SK-N-SH (cell line): ENCODE measurements around the gene PRIM2. TPM values are rescaled to one million over a fixed set of nuclear protein-coding genes. Genes with fewer than 3 reads are reported as not detected.
"Not testable (repeated sequence)": the region's sequence is repeated elsewhere in the genome, so short reads cannot be mapped to it uniquely, and the experiment has no call there.

Experiments used
- CTCF ChIA-PET: fragments of 300-600, 350-600 bp; formaldehyde crosslinking; extraction: SDS; loops from one replicate; lab custom pipeline; 2021; lab: Yijun Ruan, JAX
- POLR2A ChIA-PET: fragments of 350-600 bp; sonication (Branson Sonifier 250); formaldehyde crosslinking; extraction: SDS; loops from one replicate; lab custom pipeline; 2020; ENCODE audit warnings: antibody characterized with exemption, inconsistent platforms; lab: Yijun Ruan, JAX
- DNase-seq: peaks from one replicate; pipeline ENCODE4 v3.0.0; 2012
- H2AFZ ChIP-seq: fragments of 200-600 bp; sonication (generic); 2 replicates; pipeline ENCODE4 v1.8.1; 2016; ENCODE audit warnings: antibody characterized with exemption, mild to moderate bottlenecking, low read depth
- H3F3A ChIP-seq: fragments of 200-600 bp; sonication (generic); replicated peaks from 2 replicates; pipeline ENCODE3; 2016; ENCODE audit warnings: antibody characterized with exemption, mild to moderate bottlenecking; ENCODE audit not compliant: insufficient read depth
- H3K27ac ChIP-seq, 2 experiments: fragments of 200-500 bp in 1 of 2; fragments of 200-600 bp in 1 of 2; sonication (Bioruptor generic) in 1 of 2; sonication (generic), shearing (Covaris generic) in 1 of 2; 2 replicates each; pipeline versions ENCODE4 v1.5.1 to v1.6.1; 2014 to 2016; ENCODE audit warnings: low read depth in 2 of 2, inconsistent platforms in 1 of 2, low read length in 1 of 2, mild to moderate bottlenecking in 1 of 2, mixed read lengths in 1 of 2
- H3K27me3 ChIP-seq: fragments of 200-600 bp; sonication (generic), shearing (Covaris generic); 2 replicates; pipeline ENCODE4 v1.6.1; 2016; ENCODE audit warnings: mixed run types; ENCODE audit not compliant: insufficient read depth
- H3K36me3 ChIP-seq, 2 experiments: fragments of 200-500 bp in 1 of 2; fragments of 200-600 bp in 1 of 2; sonication (Bioruptor generic) in 1 of 2; sonication (generic) in 1 of 2; replicated peaks in 1 of 2; 2 replicates each; pipeline versions ENCODE3 to v1.5.1; 2014 to 2016; ENCODE audit warnings: low read length in 1 of 2, mild to moderate bottlenecking in 1 of 2; ENCODE audit not compliant: insufficient read depth in 2 of 2, control insufficient read depth in 1 of 2
- H3K4me1 ChIP-seq, 2 experiments: fragments of 200-500 bp in 1 of 2; fragments of 200-600 bp in 1 of 2; sonication (Bioruptor generic) in 1 of 2; sonication (generic), shearing (Covaris generic) in 1 of 2; 2 replicates each; pipeline versions ENCODE4 v1.5.1 to v1.6.1; 2014 to 2016; ENCODE audit warnings: low read depth in 1 of 2, low read length in 1 of 2, mixed run types in 1 of 2; ENCODE audit not compliant: insufficient read depth in 2 of 2, control insufficient read depth in 1 of 2
- H3K4me2 ChIP-seq: fragments of 200-600 bp; sonication (generic), shearing (Covaris generic); 2 replicates; pipeline ENCODE4 v1.6.1; 2017; ENCODE audit warnings: mixed run types
- H3K4me3 ChIP-seq, 2 experiments: fragments of 200-500 bp in 1 of 2; fragments of 200-600 bp in 1 of 2; sonication (Bioruptor generic) in 1 of 2; sonication (generic), shearing (Covaris generic) in 1 of 2; 2 replicates each; pipeline versions ENCODE4 v1.5.1 to v1.8.1; 2014 to 2016; ENCODE audit warnings: low read depth in 2 of 2, inconsistent platforms in 1 of 2, low read length in 1 of 2, mild to moderate bottlenecking in 1 of 2, mixed read lengths in 1 of 2, moderate library complexity in 1 of 2
- H3K79me2 ChIP-seq: fragments of 200-600 bp; sonication (generic); 2 replicates; pipeline ENCODE4 v1.8.1; 2017; ENCODE audit warnings: mild to moderate bottlenecking; ENCODE audit not compliant: insufficient read depth
- H3K9ac ChIP-seq: fragments of 200-600 bp; sonication (generic); 2 replicates; pipeline ENCODE4 v1.6.1; 2017; ENCODE audit warnings: mixed run types
- H3K9me2 ChIP-seq: fragments of 200-600 bp; sonication (generic); 2 replicates; pipeline ENCODE4 v1.6.1; 2017; ENCODE audit warnings: mixed run types
- H3K9me3 ChIP-seq: fragments of 200-600 bp; sonication (generic); 2 replicates; pipeline ENCODE4 v1.6.1; 2017; ENCODE audit warnings: mixed run types, mild to moderate bottlenecking, moderate library complexity
- H4K20me1 ChIP-seq: fragments of 200-600 bp; sonication (generic); 2 replicates; pipeline ENCODE4 v1.6.1; 2017; ENCODE audit warnings: mild to moderate bottlenecking, mixed run types; ENCODE audit not compliant: insufficient read depth
- WGBS: methylation state at CpG from one replicate; pipeline ENCODE4 v1.1.6; 2017; ENCODE audit warnings: low lambda C conversion rate; 5-methylcytosine and 5-hydroxymethylcytosine counted together
- polyA plus RNA-seq, 3 experiments: library from polyadenylated mRNA; depleted of rRNA; stranded (reverse); fragments of >200 nt; gene quantifications; 2 replicates each; pipeline ENCODE4 v1.2.3, GENCODE V29; 2012

Gene PRIM2
- polyA plus RNA-seq, 1 of the 3 experiments (the other 2 are of a cell fraction): 14.1 TPM

DNA sequence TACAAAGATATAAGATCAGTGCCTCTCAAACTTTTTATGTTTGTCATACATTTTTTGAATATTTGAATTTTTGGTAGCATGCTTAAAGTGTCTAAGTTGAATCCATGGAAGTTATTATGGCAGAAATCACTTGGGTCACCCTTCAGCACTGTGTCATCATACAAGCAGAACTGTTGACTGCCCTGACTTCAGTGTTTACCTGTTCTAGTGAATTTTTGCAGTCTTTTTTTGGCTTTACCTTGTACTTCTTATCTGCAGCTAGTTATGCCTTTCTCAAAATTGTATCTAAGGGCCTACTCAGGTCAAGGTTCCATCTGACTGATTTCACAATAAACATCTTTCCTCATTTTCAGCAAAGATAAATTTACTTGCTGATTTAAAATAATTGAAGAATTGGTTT lies 241.7 kb downstream of the PRIM2 start:
- H3K4me1 ChIP-seq, H4K20me1 ChIP-seq, H3K79me2 ChIP-seq, H3K4me3 ChIP-seq, H3K9me3 ChIP-seq, DNase-seq, H3K9ac ChIP-seq, H2AFZ ChIP-seq, H3F3A ChIP-seq, H3K9me2 ChIP-seq, H3K27me3 ChIP-seq, H3K4me2 ChIP-seq, CTCF ChIA-PET, POLR2A ChIA-PET, H3K27ac ChIP-seq, H3K36me3 ChIP-seq: not testable (repeated sequence)

DNA sequence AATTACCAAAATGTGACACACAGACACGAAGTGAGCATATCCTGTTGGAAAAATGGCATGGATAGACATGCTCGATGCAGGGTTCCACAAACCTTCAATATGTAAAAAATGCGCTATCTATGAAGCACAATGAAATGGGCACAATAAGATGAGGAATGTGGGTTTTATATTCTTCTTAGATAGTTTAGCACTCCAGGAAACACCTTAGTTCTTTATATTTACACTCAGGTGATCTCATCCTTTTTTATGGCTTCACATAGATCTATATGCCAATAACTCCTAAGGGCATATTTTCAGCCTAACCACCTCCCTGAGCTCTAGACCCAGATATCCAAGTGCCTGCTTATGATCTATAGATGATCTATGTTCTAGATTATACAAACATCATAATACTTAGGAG lies 244.8 kb downstream of the PRIM2 start:
- CTCF ChIA-PET: not testable (repeated sequence)
- WGBS: 94% methylated on average over 3 of the region's 3 CpGs

DNA sequence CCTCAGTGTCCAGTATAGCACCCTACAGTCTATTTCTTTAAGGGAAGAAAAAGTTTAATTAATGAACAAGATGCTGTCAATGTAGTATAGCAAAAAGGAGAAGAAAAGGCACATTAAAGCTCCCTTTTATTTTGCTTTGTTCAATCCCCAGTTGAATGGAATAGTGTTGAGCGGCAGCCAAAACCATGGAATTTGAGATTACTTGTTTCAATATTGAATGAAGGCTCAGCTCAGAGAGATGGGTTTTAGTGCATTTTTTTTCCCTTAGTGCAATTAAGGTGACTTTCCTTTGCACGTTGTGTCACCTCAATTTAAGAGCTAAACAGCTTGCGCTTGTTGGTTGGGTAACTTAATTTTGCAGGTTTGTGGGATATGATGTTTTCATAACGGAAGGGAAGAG lies 254.7 kb downstream of the PRIM2 start:
- H3K36me3 ChIP-seq, DNase-seq, H3K4me1 ChIP-seq, H3K27me3 ChIP-seq, H3K9me3 ChIP-seq, H3K27ac ChIP-seq, H2AFZ ChIP-seq, H3K4me3 ChIP-seq, H3K79me2 ChIP-seq, H4K20me1 ChIP-seq, CTCF ChIA-PET, POLR2A ChIA-PET, H3K9me2 ChIP-seq, H3K4me2 ChIP-seq, H3K9ac ChIP-seq, H3F3A ChIP-seq: not testable (repeated sequence)
- 97% methylated on average over 4 of the region's 4 CpGs for WGBS

More for the DNA sequence above, 244.8 kb downstream of the PRIM2 start:
- DNase-seq, H3K36me3 ChIP-seq, POLR2A ChIA-PET, H3K9me2 ChIP-seq, H3K4me2 ChIP-seq, H3F3A ChIP-seq, H3K27ac ChIP-seq, H3K79me2 ChIP-seq, H3K27me3 ChIP-seq, H3K4me1 ChIP-seq, H4K20me1 ChIP-seq, H3K9me3 ChIP-seq, H3K9ac ChIP-seq, H3K4me3 ChIP-seq, H2AFZ ChIP-seq: not testable (repeated sequence)

DNA sequence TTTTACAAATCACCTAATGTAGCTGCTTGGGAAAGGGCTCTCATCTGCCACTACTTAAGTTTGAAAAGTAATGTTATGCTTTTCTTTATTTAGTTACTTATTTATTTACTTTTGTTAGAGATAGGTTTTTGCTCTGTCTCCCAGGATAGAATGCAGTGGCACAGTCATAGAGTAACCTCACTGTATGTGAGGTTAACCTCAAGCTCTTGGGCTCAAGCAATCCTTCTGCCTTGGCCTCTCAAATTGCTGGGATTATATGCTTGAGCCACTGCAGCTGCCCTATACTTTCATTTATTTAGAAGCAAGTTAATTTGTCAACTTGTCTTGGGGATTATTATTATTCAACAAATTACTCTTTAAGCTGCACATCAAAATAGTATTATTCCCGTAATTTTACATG lies 255.4 kb downstream of the PRIM2 start:
- H3K4me2 ChIP-seq, POLR2A ChIA-PET, H3K27ac ChIP-seq, H3K9me2 ChIP-seq, CTCF ChIA-PET, H3F3A ChIP-seq, H3K9ac ChIP-seq, DNase-seq, H2AFZ ChIP-seq, H3K27me3 ChIP-seq, H3K9me3 ChIP-seq, H4K20me1 ChIP-seq, H3K4me3 ChIP-seq, H3K79me2 ChIP-seq, H3K4me1 ChIP-seq, H3K36me3 ChIP-seq: not testable (repeated sequence)
- WGBS: 88% methylated on average over 1 of the region's 1 CpG

DNA sequence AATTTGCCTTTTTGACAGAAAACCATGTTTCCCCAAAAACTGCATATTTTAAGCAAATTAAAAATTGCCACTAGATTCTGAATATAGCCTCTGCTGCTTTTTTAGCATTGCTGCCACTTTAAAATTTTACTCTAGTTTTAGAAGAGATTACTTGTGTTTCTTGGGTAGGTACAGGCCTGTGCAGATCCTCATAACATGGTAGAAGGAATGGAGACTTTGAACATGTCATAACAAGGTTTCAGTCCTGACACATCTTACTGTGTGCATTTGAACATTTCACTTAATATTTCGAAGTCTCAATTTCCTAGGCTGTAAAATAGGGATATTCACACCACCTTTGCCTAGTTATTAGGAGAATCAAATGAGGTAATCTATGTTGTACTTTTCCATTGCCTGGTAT lies 259.6 kb downstream of the PRIM2 start:
- H3K9ac ChIP-seq, H3K27me3 ChIP-seq, H4K20me1 ChIP-seq, H3K4me3 ChIP-seq, H3K9me3 ChIP-seq, POLR2A ChIA-PET, H3K4me1 ChIP-seq, DNase-seq, CTCF ChIA-PET, H3K4me2 ChIP-seq, H3F3A ChIP-seq, H3K36me3 ChIP-seq, H3K79me2 ChIP-seq, H3K9me2 ChIP-seq, H3K27ac ChIP-seq, H2AFZ ChIP-seq: not testable (repeated sequence)
- WGBS: 100% methylated on average over 1 of the region's 1 CpG
